ENCODE data around the gene PGP.

The PGP gene

DNA sequence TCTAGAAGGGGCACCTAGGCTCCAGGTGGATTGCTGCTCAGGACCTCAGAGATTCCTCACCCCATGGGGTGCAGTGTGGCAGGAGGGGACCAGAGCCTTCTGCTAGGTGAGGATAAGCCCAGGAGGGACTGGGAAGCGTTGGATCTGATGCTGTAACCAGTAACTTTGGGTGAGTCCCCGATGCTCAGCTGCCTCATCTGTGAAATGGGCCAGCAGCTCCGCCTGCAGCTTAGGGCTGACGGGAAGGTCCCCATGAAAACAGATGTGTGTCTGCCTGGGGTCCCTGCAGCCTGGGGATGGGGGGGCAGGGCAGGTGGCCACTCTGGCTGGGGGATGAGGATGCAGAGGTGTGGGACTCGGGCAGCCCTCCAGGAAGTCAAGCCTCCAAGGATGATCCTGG lies 15.5 kb downstream of the PGP start:
- DNase-seq (ENCODE audit: low read depth): no peak

DNA sequence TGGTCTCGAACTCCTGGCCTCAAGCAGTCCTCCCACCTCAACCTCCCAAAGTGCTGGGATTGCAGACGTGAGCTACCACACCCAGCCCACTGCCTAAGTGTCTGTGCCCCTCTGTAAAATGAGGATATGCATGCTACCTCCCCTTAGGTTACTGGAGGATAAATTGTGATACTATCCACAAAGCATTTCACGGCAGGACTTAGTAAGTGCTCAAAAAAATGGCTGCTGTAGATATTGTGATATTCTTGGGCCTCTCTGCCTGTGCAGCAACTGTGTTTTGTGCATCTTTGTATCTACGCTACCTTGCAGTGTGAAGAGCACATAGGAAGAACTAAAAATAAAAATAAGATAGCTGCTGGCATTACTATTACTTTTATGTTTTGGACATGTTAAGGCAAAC lies 16.4 kb downstream of the PGP start:
- no peak for DNase-seq (ENCODE audit: low read depth)

DNA sequence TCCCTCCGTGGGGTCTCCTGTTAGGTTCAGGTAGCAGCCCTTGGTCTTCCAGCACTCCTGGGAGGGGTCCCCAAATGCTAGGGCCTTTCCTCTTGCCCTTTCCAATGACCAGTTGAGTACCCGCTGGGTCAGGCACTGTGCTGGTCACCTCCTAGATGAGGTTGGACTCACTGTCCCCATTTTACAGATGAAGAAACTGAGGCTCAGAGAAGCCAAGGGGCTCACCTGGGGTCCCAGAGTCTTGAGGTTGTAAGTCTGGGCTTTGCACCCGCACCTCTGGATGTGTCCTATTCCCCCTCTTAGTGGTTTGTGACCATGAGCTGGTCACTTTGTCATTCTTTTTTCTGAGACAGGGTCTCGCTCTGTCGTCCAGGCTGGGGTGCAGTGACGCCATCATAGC lies 16.9 kb downstream of the PGP start:
- DNase-seq (ENCODE audit: low read depth): no peak

DNA sequence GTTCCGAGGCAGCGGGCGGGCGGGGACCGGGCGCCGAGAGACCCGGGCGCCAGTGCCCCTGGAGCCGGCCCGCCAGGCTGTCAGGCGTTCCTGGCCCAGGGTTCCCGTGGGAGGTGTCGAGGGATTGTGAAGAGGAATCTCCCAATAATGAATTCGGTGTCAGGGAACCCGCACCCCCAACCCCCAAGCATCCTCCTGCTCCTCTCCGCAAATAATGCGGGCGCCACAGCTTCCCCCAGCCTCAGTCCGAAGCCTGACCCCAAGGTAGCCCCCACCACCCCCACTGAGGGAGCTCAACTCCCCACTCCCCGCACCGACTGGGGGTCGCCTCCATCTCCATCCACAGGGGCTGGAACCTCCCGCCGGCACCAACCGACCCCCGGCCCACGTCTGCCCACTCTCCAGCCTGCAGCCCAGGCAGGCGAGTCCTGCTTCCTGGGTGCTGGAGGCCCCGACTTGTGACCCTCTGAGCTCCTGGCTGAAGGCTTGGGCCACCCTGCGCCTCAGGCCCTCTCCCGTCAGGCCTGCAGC lies 17.6 kb downstream of the PGP start:
- no peak for DNase-seq (ENCODE audit: low read depth)

- no peak for DNase-seq (ENCODE audit: low read depth)
Observed at GRCh38 chr16:2196162-2196980, 18.3 kb downstream of the PGP start, which contains the start of gene CASKIN1. CASKIN1 (minus strand) TSS chr16:2196605; CDS start chr16:2196432, 173 bp downstream.

DNA sequence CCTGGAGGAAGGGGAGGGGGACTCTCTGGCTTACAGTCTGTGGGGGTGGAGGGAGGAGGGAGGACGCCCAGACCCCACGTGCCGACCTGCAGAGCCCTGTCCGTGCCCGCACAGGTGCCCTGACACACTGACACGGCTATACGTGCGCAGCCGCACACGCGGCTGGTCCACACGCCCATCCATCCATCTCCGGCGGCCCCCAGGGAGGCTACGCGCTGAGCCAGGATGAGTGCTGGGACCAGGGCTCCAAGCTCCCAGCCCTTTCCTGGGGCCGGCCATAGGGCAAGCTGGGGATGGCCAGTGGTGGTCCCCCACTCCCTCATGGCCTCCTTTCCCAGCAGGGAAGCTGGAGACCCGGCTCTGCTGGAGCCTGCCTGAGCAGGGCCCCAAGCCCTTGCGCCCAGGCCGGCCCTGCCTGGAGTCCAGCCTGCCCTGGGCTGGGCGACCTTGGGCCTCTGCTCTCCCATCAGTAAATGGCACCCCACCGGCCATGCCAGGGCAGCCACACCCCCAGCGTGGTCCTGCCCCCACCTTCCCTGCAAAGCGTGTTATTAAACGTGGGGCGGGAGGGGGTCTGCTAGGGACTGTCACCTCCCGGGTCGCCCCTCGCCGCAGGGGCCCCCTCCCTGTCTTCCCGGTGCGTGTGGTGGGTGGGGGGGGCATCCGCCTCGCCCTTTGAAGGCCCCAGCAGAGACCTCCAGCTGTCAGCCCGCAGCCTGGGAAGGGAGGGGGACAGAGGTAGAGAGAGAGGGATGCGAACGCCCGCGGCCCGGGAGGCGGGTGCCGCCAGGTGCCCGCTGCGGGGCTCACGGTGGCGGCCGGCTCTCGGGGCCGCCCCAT lies 19.1 kb downstream of the PGP start:
- DNase-seq (ENCODE audit: low read depth): no peak

GRCh38 chr16:2194852-2195321 lies 19.8 kb downstream of the PGP start:
- DNase-seq (ENCODE audit: low read depth): no peak

- no peak for DNase-seq (ENCODE audit: low read depth)
Observed at GRCh38 chr16:2194166-2194834, 20.3 kb downstream of the PGP start.

DNA sequence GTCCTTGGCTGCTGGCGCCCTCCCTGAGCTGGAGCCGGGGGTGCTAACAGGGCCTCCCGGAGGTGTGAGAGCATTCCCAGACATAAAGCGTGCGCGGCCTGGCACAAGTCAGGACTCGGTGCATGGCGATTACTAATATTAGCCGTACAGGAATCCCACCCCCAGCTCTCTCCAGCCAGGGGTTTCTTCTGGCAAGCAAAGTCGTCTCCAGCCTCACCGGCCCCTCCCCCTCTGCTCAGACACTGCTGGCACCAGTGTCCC lies 23.3 kb downstream of the PGP start:
- no peak for DNase-seq (ENCODE audit: low read depth)

- no peak for DNase-seq (ENCODE audit: low read depth)
Observed at GRCh38 chr16:2190659-2191445, 23.8 kb downstream of the PGP start.

GRCh38 chr16:2190002-2190658 lies 24.5 kb downstream of the PGP start:
- DNase-seq (ENCODE audit: low read depth): no peak

GRCh38 chr16:2189252-2189893 lies 25.3 kb downstream of the PGP start:
- no peak for DNase-seq (ENCODE audit: low read depth)

DNA sequence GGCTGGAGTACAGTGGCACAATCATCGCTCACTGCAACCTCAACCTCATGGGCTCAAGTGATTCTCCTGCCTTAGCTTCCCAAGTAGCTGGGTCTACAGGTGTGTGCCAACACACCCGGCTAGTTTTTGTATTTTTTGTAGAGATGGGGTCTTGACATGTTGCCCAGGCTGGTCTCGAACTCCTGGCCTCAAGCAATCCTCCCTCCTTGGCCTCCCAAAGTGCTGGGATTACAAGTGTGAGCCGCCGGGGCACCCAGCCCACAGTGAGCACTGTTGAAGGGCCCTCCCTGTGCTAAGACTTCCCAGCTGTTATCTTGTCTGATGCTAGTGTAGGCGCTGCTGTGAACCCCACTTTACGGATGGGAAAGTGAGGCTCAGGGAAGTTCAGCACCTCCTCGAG lies 26.2 kb downstream of the PGP start:
- no peak for DNase-seq (ENCODE audit: low read depth)

DNA sequence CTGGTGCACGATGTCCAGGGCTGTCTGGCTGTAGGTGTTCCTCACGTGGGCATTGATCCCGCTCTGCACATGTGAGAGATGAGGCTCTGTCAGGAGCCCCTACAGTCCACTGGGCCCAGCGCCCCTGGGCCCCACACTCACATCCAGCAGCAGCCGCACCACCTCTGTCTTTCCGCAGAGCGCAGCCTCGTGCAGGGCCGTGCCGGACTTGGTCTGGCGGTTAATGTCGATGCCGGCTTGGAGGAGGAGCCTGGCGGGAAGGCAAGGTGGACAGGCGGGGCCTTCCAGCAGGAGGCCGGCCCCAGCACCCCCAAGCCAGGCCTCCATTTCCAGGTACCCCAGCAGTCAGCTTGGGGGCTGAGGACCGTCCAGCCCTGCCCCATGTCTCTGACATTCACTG lies 27.4 kb downstream of the PGP start:
- DNase-seq (ENCODE audit: low read depth): no peak

DNA sequence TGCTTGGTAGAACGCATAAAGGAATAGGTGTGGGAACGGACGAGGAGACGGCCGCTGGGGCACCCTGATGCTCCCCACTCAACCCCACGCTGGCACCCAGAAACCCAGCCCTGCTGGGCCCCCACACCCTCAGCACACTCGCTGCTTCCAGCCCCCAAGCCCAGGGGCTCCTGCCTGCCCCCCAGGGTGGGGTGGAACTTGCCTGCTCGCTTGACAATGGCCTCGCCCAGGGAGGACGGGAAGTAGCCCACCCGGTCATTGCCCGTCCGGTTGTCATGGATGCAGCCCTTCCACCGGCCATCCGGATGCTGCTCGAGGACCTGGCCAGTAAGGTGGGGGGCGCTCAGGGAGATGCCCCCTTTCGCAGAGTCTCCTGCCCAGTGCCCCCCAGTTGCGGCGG lies 28.1 kb downstream of the PGP start:
- no peak for DNase-seq (ENCODE audit: low read depth)

GRCh38 chr16:2186064-2186463 lies 28.6 kb downstream of the PGP start:
- DNase-seq (ENCODE audit: low read depth): no peak

DNA sequence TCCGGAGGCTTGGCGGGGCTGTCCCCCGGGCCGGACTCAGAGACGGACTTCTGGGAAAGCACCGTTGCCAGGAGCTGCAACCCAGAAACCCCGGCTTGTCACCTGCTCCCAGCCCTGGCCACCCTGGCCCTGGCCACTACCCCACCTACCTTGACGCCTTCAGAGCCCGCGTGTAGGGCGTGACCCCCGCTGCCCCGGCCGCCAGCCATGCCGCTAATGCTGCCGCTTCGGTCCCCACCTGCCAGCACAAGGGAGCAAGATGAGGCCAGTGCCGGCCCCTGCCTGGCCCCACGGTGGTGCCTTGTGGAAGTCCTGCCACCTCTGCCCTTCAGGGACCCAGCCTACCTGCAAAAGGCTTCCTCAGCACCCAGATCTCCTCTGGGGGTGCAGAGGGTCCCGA lies 29.7 kb downstream of the PGP start:
- DNase-seq (ENCODE audit: low read depth): no peak

- no peak for DNase-seq (ENCODE audit: low read depth)
Observed at GRCh38 chr16:2184346-2184745, 30.3 kb downstream of the PGP start.

- DNase-seq (ENCODE audit: low read depth): no peak
Observed at GRCh38 chr16:2183671-2184070, 31.0 kb downstream of the PGP start.

GRCh38 chr16:2181952-2182351 lies 32.7 kb downstream of the PGP start:
- no peak for DNase-seq (ENCODE audit: low read depth)
